DMS79 treated with DMSO at 0.1 percent for 48 hours (cell line): ENCODE results near the gene ATP1B3.
"Not testable (repeated sequence)": the region's sequence is repeated elsewhere in the genome, so short reads cannot be mapped to it uniquely, and the experiment has no call there.

Experiments used
- DNase-seq: peaks from one replicate; lab custom pipeline; 2025; lab: John Stamatoyannopoulos, UW

Gene ATP1B3

GRCh38 chr3:141876381-141876890 lies at the start of gene ATP1B3:
Gene ATP1B3, plus strand, starts transcription at chr3:141876643. Its CDS starts 159 bp downstream, at chr3:141876802.
- peak; percentile 72 for DNase-seq

- DNase-seq, result no peak
Observed at GRCh38 chr3:141828487-141828886, 48.0 kb upstream of the ATP1B3 start.

GRCh38 chr3:141828890-141829289 lies 47.6 kb upstream of the ATP1B3 start:
- peak; percentile 54 for DNase-seq

GRCh38 chr3:141830508-141830907 lies 45.9 kb upstream of the ATP1B3 start:
- no peak for DNase-seq

- no peak for DNase-seq
Observed at GRCh38 chr3:141834292-141834691, 42.2 kb upstream of the ATP1B3 start.

GRCh38 chr3:141835557-141836229 lies 40.8 kb upstream of the ATP1B3 start:
- no peak for DNase-seq

GRCh38 chr3:141839389-141839788 lies 37.1 kb upstream of the ATP1B3 start:
- DNase-seq, result no peak

- no peak for DNase-seq
Observed at GRCh38 chr3:141840737-141841544, 35.5 kb upstream of the ATP1B3 start.

- no peak for DNase-seq
Observed at GRCh38 chr3:141844108-141844507, 32.3 kb upstream of the ATP1B3 start.

- no peak for DNase-seq
Observed at GRCh38 chr3:141844812-141845211, 31.6 kb upstream of the ATP1B3 start.

- DNase-seq, result no peak
Observed at GRCh38 chr3:141845407-141846049, 30.9 kb upstream of the ATP1B3 start.

- no peak for DNase-seq
Observed at GRCh38 chr3:141846050-141846433, 30.4 kb upstream of the ATP1B3 start.

- not testable (repeated sequence) for DNase-seq
Observed at GRCh38 chr3:141848159-141848748, 28.2 kb upstream of the ATP1B3 start.

- no peak for DNase-seq
Observed at GRCh38 chr3:141849056-141849815, 27.2 kb upstream of the ATP1B3 start.

GRCh38 chr3:141851411-141851810 lies 25.0 kb upstream of the ATP1B3 start:
- DNase-seq, result no peak

- DNase-seq, result no peak
Observed at GRCh38 chr3:141853081-141853601, 23.3 kb upstream of the ATP1B3 start.

- DNase-seq, result peak; percentile 69
Observed at GRCh38 chr3:141853629-141854168, 22.7 kb upstream of the ATP1B3 start.

- DNase-seq, result no peak
Observed at GRCh38 chr3:141854599-141854998, 21.8 kb upstream of the ATP1B3 start.

- DNase-seq, result no peak
Observed at GRCh38 chr3:141858312-141858711, 18.1 kb upstream of the ATP1B3 start.

- no peak for DNase-seq
Observed at GRCh38 chr3:141859651-141860050, 16.8 kb upstream of the ATP1B3 start.

GRCh38 chr3:141860086-141860669 lies 16.3 kb upstream of the ATP1B3 start:
- no peak for DNase-seq
